Keratinocyte (primary cell): ENCODE data around the gene RANBP17. TPM values are rescaled to one million over a fixed set of nuclear protein-coding genes. Genes with fewer than 3 reads are reported as not detected.

Experiments
- DNase-seq: peaks from one replicate; pipeline ENCODE4 v3.0.0-alpha.2; 2011; ENCODE audit warnings: low read depth, missing footprints, low spot score
- FAIRE-seq: peaks from 2 replicates; lab custom pipeline; 2011; peaks lifted over from hg19 to GRCh38; lab: Jason Lieb, UNC
- H2AFZ ChIP-seq: 2 replicates; pipeline ENCODE4 v1.6.0; 2012; ENCODE audit warnings: low read length, control low read depth, inconsistent platforms; ENCODE audit not compliant: control insufficient read depth
- H3K27ac ChIP-seq: 2 replicates; pipeline ENCODE4 v1.5.1; 2011; ENCODE audit warnings: low read length; ENCODE audit not compliant: control insufficient read depth, insufficient read depth
- H3K27me3 ChIP-seq: 3 replicates; pipeline ENCODE4 v1.6.0; 2011; ENCODE audit warnings: low read length; ENCODE audit not compliant: control insufficient read depth, insufficient read depth; ENCODE audit errors: extremely low read depth
- H3K36me3 ChIP-seq, 2 experiments: 2 replicates in 1 of 2; 3 replicates in 1 of 2; pipeline ENCODE4 v1.5.1; 2011; ENCODE audit warnings: low read length in 2 of 2, mild to moderate bottlenecking in 1 of 2; ENCODE audit not compliant: control insufficient read depth in 2 of 2, insufficient read depth in 2 of 2; ENCODE audit errors: extremely low read depth in 1 of 2
- H3K4me1 ChIP-seq: 3 replicates; pipeline ENCODE4 v1.5.1; 2011; ENCODE audit warnings: low read length; ENCODE audit not compliant: control insufficient read depth, insufficient read depth; ENCODE audit errors: extremely low read depth
- H3K4me2 ChIP-seq: 3 replicates; pipeline ENCODE4 v1.6.0; 2011; ENCODE audit warnings: low read depth, low read length; ENCODE audit not compliant: control insufficient read depth, insufficient read depth; ENCODE audit errors: extremely low read depth
- H3K4me3 ChIP-seq, 3 experiments: fragments of 200-600 bp in 1 of 3; sonication (generic) in 1 of 3; 2 replicates in 2 of 3; 3 replicates in 1 of 3; pipeline ENCODE4 v1.5.1; 2011 to 2016; ENCODE audit warnings: low read length in 3 of 3, mild to moderate bottlenecking in 3 of 3, control low read depth in 2 of 3, inconsistent platforms in 1 of 3, low read depth in 1 of 3, mixed read lengths in 1 of 3, mixed run types in 1 of 3, moderate library complexity in 1 of 3; ENCODE audit not compliant: control insufficient read depth in 2 of 3, insufficient read depth in 2 of 3; ENCODE audit errors: extremely low read depth in 1 of 3
- H3K79me2 ChIP-seq: 2 replicates; pipeline ENCODE4 v1.6.0; 2012; ENCODE audit warnings: low read length; ENCODE audit not compliant: control insufficient read depth, insufficient read depth
- H3K9ac ChIP-seq: 3 replicates; pipeline ENCODE4 v1.6.0; 2011; ENCODE audit warnings: low read length; ENCODE audit not compliant: control insufficient read depth, insufficient read depth; ENCODE audit errors: extremely low read depth
- H3K9me1 ChIP-seq: 3 replicates; pipeline ENCODE4 v1.6.0; 2011; ENCODE audit warnings: low read length; ENCODE audit not compliant: control insufficient read depth, insufficient read depth; ENCODE audit errors: extremely low read depth
- H3K9me3 ChIP-seq: 2 replicates; pipeline ENCODE4 v1.5.1; 2012; ENCODE audit warnings: low read depth, low read length; ENCODE audit not compliant: control insufficient read depth
- H4K20me1 ChIP-seq: 3 replicates; pipeline ENCODE4 v1.6.0; 2011; ENCODE audit warnings: low read length; ENCODE audit not compliant: control insufficient read depth, insufficient read depth; ENCODE audit errors: extremely low read depth
- EZH2 ChIP-seq: IDR thresholded peaks from one replicate; pipeline ENCODE4 v1.6.1; 2012; ENCODE audit warnings: inconsistent platforms, mild to moderate bottlenecking, low read length, moderate library complexity
- dilution Hi-C: fragments of 300-500 bp; cut with MboI; formaldehyde crosslinking; loops from one replicate; pipeline ENCODE4 v1.7.0; 2020; ENCODE audit warnings: low sequenced_read_pairs; ENCODE audit not compliant: extremely low pct_ligation_motif_present
- polyA plus RNA-seq, 5 experiments: library from polyadenylated mRNA; depleted of rRNA in 3 of 5; stranded (reverse) in 3 of 5; stranded (forward) in 1 of 5; unstranded in 1 of 5; fragments of >200 nt; gene quantifications; 1 replicate in 1 of 5; 2 replicates in 3 of 5; 3 replicates in 1 of 5; pipeline versions ENCODE4 v1.2.1 to v1.2.3, GENCODE V29; 2011 to 2012; ENCODE audit warnings: missing spikeins in 2 of 5, low read depth in 1 of 5, low replicate concordance in 1 of 5
- small RNA-seq, 3 experiments: library from RNA; depleted of rRNA; stranded (forward); fragments of <200 nt; gene quantifications; one replicate each; pipeline ENCODE3, GENCODE V24; 2012; ENCODE audit warnings: low read depth in 3 of 3, low replicate concordance in 1 of 3; ENCODE audit not compliant: insufficient read length in 3 of 3
- TF ChIP-seq, protein P1 (sequence below), 3 experiments: IDR thresholded peaks in 1 of 3; conservative IDR thresholded peaks in 1 of 3; optimal IDR thresholded peaks in 1 of 3; 2 replicates in 2 of 3; 3 replicates in 1 of 3; pipeline versions ENCODE3 to v1.5.1; 2011; ENCODE audit warnings: low read length in 3 of 3, mild to moderate bottlenecking in 3 of 3, moderate library complexity in 2 of 3, control low read depth in 1 of 3, inconsistent platforms in 1 of 3; ENCODE audit not compliant: insufficient read depth in 2 of 3; ENCODE audit errors: extremely low read depth in 1 of 3

Gene RANBP17
- polyA plus RNA-seq, 1 donor (not counting 4 experiments of a cell fraction or from before 2014, with no cell fraction given): 0.97 TPM

DNA sequence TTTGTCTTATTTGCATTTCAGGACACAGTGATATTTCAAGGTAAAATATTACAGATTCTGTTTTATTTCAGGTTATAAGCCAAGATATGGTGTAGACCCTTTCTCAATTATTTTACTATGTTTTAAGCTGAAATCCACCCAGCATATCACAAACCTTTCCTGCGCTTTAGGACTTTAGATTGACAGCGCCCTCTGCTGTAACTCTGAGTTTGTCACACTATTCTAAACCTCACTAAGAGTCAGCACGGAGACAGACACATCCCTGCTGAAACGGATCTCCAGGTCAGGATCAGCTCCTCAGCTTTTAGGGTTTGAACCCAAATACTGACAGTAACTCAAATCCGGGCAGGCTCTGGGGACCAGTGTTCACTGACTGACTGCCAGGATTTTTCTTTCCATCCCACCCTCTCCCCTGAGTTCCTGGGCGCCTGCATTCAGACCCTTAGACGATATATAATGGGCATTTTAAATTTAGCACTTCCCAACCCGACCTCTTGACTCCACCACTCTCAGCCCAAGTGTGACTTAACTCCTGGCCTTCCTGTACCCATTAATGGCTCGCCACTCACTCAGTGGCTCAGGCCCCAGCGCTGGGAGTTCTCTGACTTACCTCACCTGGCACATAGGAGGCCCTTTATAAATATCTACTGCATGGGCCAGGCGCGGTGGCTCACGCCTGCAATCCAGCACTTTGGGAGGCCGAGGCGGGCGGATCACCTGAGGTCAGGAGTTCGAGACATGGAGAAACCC lies 480.7 kb downstream of the RANBP17 start:
- no peak overlapping the region for H3K4me2 ChIP-seq
- H3K27ac ChIP-seq: no peak overlapping the region
- H3K4me1 ChIP-seq: no peaks in the 10 kb centered on the region
- DNase-seq (peak; percentile 23), FAIRE-seq (peak; percentile 64)
- dilution Hi-C loops: no loop called here
- H3K9me1 ChIP-seq: no peaks in the 10 kb centered on the region
- H3K9ac ChIP-seq: no peak overlapping the region
- H3K27me3 ChIP-seq: no peaks in the 10 kb centered on the region
- TF ChIP-seq, protein P1, sequence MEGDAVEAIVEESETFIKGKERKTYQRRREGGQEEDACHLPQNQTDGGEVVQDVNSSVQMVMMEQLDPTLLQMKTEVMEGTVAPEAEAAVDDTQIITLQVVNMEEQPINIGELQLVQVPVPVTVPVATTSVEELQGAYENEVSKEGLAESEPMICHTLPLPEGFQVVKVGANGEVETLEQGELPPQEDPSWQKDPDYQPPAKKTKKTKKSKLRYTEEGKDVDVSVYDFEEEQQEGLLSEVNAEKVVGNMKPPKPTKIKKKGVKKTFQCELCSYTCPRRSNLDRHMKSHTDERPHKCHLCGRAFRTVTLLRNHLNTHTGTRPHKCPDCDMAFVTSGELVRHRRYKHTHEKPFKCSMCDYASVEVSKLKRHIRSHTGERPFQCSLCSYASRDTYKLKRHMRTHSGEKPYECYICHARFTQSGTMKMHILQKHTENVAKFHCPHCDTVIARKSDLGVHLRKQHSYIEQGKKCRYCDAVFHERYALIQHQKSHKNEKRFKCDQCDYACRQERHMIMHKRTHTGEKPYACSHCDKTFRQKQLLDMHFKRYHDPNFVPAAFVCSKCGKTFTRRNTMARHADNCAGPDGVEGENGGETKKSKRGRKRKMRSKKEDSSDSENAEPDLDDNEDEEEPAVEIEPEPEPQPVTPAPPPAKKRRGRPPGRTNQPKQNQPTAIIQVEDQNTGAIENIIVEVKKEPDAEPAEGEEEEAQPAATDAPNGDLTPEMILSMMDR (optimal IDR thresholded peaks at IDR 0.05 in 1 of 3, IDR thresholded peaks at IDR 0.05 in 1 of 3, conservative IDR thresholded peaks at IDR 0.05 in 1 of 3; ENCODE audit: extremely low read depth in 1 of 3, insufficient read depth in 2 of 3, low read length in 3 of 3): peak; percentile 53 to 66 (median 58)
- TF ChIP-seq EZH2: no peak
- H3K9me3 ChIP-seq: no peaks in the 10 kb centered on the region
- H3K36me3 ChIP-seq: no peaks in the 10 kb centered on the region
- no peak overlapping the region for H3K4me3 ChIP-seq
- no peak overlapping the region for H2AFZ ChIP-seq
- no peaks in the 10 kb centered on the region for H4K20me1 ChIP-seq
- H3K79me2 ChIP-seq: no peaks in the 10 kb centered on the region

DNA sequence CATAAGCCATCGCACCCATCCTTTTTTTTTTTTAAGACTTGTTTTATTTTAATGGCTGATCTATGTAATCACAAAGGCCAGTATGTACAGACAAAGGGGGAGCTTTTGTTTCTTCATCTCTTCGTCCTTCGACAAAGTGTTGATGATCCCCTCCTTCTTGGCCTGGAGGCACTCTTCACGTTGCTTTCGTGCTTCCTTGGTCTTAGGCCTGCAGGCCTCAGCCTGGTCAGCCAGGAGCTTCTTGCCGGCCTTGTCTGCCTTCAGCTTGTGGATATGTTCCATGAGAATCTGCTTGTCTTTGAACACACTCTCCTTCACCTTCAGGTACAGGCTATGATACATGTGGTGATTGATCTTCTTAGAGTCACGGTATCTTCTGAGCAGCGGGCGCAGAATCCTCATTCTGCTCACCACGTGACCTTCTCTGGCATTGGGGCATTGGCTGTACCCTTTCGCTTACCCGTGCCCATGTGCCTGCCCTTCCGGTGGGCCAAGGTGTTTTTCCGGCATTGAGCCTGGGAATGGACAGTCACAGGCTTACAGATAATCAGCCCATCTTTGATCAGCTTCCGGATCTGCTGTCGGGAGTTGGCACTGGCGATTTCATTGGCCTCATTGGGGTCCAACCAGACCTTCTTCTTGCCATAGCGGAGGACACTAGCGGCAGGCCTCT lies 483.3 kb downstream of the RANBP17 start:
- dilution Hi-C loops: no loop called here
- H3K27ac ChIP-seq: no peak overlapping the region
- TF ChIP-seq EZH2: no peak
- TF ChIP-seq, protein P1 (optimal IDR thresholded peaks at IDR 0.05 in 1 of 3, IDR thresholded peaks at IDR 0.05 in 1 of 3, conservative IDR thresholded peaks at IDR 0.05 in 1 of 3; ENCODE audit: extremely low read depth in 1 of 3, insufficient read depth in 2 of 3, low read length in 3 of 3): no peak

More for the DNA sequence above, 483.3 kb downstream of the RANBP17 start:
- Histone ChIP-seq H3K4me3 (no peak overlapping the region), H3K9me1 (no peaks in the 10 kb centered on the region), H3K4me2 (no peak overlapping the region), H3K4me1 (no peaks in the 10 kb centered on the region), H3K27me3 (no peaks in the 10 kb centered on the region), H3K9ac (no peak overlapping the region), H2AFZ (no peak overlapping the region), H3K36me3 (no peaks in the 10 kb centered on the region), H3K9me3 (no peaks in the 10 kb centered on the region), H4K20me1 (no peaks in the 10 kb centered on the region), H3K79me2 (no peaks in the 10 kb centered on the region)
- no peak for FAIRE-seq
- no peak for DNase-seq

Small RNA genes within 50 kb of the gene (small RNA-seq; reads per million reads assigned to genes)
- gene AC091980.1: 0 reads per million in 3 experiments

Other genes starting within 250 kb of the RANBP17 start
- 0.06 to 0.28 TPM (median 0.18 TPM) in 3 replicates for gene GABRP, start 78.3 kb upstream of the RANBP17 start, polyA plus RNA-seq